Activated naive CD8-positive, alpha-beta T cell treated with anti-CD3 and anti-CD28 coated beads for 36 hours (primary cell): ENCODE data around the gene HDAC4. TPM values are rescaled to one million over a fixed set of nuclear protein-coding genes. Genes with fewer than 3 reads are reported as not detected.

ENCODE experiments used
- DNase-seq: peaks from one replicate; pipeline ENCODE4 v3.0.0; 2021
- H3K27ac Mint-ChIP-seq: one replicate; pipeline ENCODE4 v1.8.0; 2022; ENCODE audit warnings: mild to moderate bottlenecking, moderate library complexity, mixed read lengths
- H3K27me3 Mint-ChIP-seq: one replicate; pipeline ENCODE4 v1.8.0; 2022; ENCODE audit warnings: mild to moderate bottlenecking, mixed read lengths
- H3K36me3 Mint-ChIP-seq: one replicate; pipeline ENCODE4 v1.8.0; 2021; ENCODE audit warnings: mild to moderate bottlenecking, mixed read lengths
- H3K4me1 Mint-ChIP-seq: one replicate; pipeline ENCODE4 v1.8.0; 2021; ENCODE audit warnings: mixed read lengths
- H3K4me3 Mint-ChIP-seq: one replicate; pipeline ENCODE4 v1.8.0; 2022; ENCODE audit warnings: mild to moderate bottlenecking, moderate library complexity, mixed read lengths
- H3K9me3 Mint-ChIP-seq: one replicate; pipeline ENCODE4 v1.8.0; 2022; ENCODE audit warnings: mixed read lengths
- total RNA-seq, 2 experiments: library from RNA; stranded (reverse); gene quantifications; one replicate each; pipeline ENCODE4 v1.2.3, GENCODE V29; 2021

HDAC4 gene
- total RNA-seq, 2 experiments from 2014 or later, result 19.1 to 20.2 TPM

- no peaks in the 10 kb centered on the region for H3K4me1 Mint-ChIP-seq
- H3K27me3 Mint-ChIP-seq, result no peaks in the 10 kb centered on the region
- peaks cover 7% of the 10 kb centered on the region for H3K36me3 Mint-ChIP-seq
- H3K4me3 Mint-ChIP-seq, result no peak overlapping the region
- no peaks in the 10 kb centered on the region for H3K9me3 Mint-ChIP-seq
- no peak overlapping the region for H3K27ac Mint-ChIP-seq
- DNase-seq, result no peak
Observed at GRCh38 chr2:239059854-239060253, 341.0 kb downstream of the HDAC4 start.

GRCh38 chr2:239058766-239059165 is 342.1 kb downstream of the HDAC4 start:
- Mint-ChIP-seq H3K4me3 (no peak overlapping the region), H3K4me1 (no peaks in the 10 kb centered on the region), H3K36me3 (peaks cover 7% of the 10 kb centered on the region), H3K27me3 (no peaks in the 10 kb centered on the region), H3K27ac (no peak overlapping the region), H3K9me3 (no peaks in the 10 kb centered on the region)
- DNase-seq, result no peak

GRCh38 chr2:239057533-239057932 is 343.3 kb downstream of the HDAC4 start:
- Mint-ChIP-seq H3K27ac (no peak overlapping the region), H3K4me3 (no peak overlapping the region), H3K9me3 (no peaks in the 10 kb centered on the region), H3K36me3 (peaks cover 7% of the 10 kb centered on the region), H3K27me3 (no peaks in the 10 kb centered on the region), H3K4me1 (no peaks in the 10 kb centered on the region)
- DNase-seq, result no peak

- Mint-ChIP-seq H3K27ac (no peak overlapping the region), H3K36me3 (peaks cover 8% of the 10 kb centered on the region), H3K4me1 (no peaks in the 10 kb centered on the region), H3K4me3 (no peak overlapping the region), H3K9me3 (no peaks in the 10 kb centered on the region), H3K27me3 (no peaks in the 10 kb centered on the region)
- no peak for DNase-seq
Observed at GRCh38 chr2:239056611-239057010, 344.2 kb downstream of the HDAC4 start.

GRCh38 chr2:239055756-239056493 is 344.9 kb downstream of the HDAC4 start:
- Mint-ChIP-seq H3K27ac (no peak overlapping the region), H3K36me3 (peaks cover 3% of the 10 kb centered on the region), H3K4me3 (no peak overlapping the region), H3K4me1 (no peaks in the 10 kb centered on the region), H3K27me3 (no peaks in the 10 kb centered on the region), H3K9me3 (no peaks in the 10 kb centered on the region)
- no peak for DNase-seq

GRCh38 chr2:239054921-239055320 is 345.9 kb downstream of the HDAC4 start:
- DNase-seq, result no peak
- no peak overlapping the region for H3K4me3 Mint-ChIP-seq
- no peaks in the 10 kb centered on the region for H3K9me3 Mint-ChIP-seq
- H3K27me3 Mint-ChIP-seq, result no peaks in the 10 kb centered on the region
- no peak overlapping the region for H3K27ac Mint-ChIP-seq
- peaks cover 2% of the 10 kb centered on the region for H3K36me3 Mint-ChIP-seq
- no peaks in the 10 kb centered on the region for H3K4me1 Mint-ChIP-seq

- no peak for DNase-seq
- H3K27me3 Mint-ChIP-seq, result no peaks in the 10 kb centered on the region
- no peak overlapping the region for H3K27ac Mint-ChIP-seq
- H3K36me3 Mint-ChIP-seq, result peaks cover 2% of the 10 kb centered on the region
- H3K4me1 Mint-ChIP-seq, result no peaks in the 10 kb centered on the region
- H3K9me3 Mint-ChIP-seq, result no peaks in the 10 kb centered on the region
- no peak overlapping the region for H3K4me3 Mint-ChIP-seq
Observed at GRCh38 chr2:239053801-239054503, 346.9 kb downstream of the HDAC4 start.

- Mint-ChIP-seq H3K9me3 (no peaks in the 10 kb centered on the region), H3K4me1 (no peaks in the 10 kb centered on the region), H3K27me3 (no peaks in the 10 kb centered on the region), H3K36me3 (peaks cover 3% of the 10 kb centered on the region), H3K4me3 (no peak overlapping the region), H3K27ac (no peak overlapping the region)
- no peak for DNase-seq
Observed at GRCh38 chr2:239052798-239053665, 347.8 kb downstream of the HDAC4 start.

GRCh38 chr2:239051891-239052445 is 348.9 kb downstream of the HDAC4 start:
- DNase-seq, result no peak
- Mint-ChIP-seq H3K27me3 (no peaks in the 10 kb centered on the region), H3K27ac (no peak overlapping the region), H3K36me3 (peaks cover 3% of the 10 kb centered on the region), H3K9me3 (no peaks in the 10 kb centered on the region), H3K4me3 (no peak overlapping the region), H3K4me1 (no peaks in the 10 kb centered on the region)

- H3K27me3 Mint-ChIP-seq, result no peaks in the 10 kb centered on the region
- H3K9me3 Mint-ChIP-seq, result no peaks in the 10 kb centered on the region
- peaks cover 3% of the 10 kb centered on the region for H3K36me3 Mint-ChIP-seq
- no peak overlapping the region for H3K4me3 Mint-ChIP-seq
- H3K27ac Mint-ChIP-seq, result no peak overlapping the region
- no peak for DNase-seq
- no peaks in the 10 kb centered on the region for H3K4me1 Mint-ChIP-seq
Observed at GRCh38 chr2:239050252-239050649, 350.6 kb downstream of the HDAC4 start.

GRCh38 chr2:239049421-239050251 is 351.2 kb downstream of the HDAC4 start:
- no peak for DNase-seq
- H3K4me3 Mint-ChIP-seq, result no peak overlapping the region
- H3K36me3 Mint-ChIP-seq, result peaks cover 3% of the 10 kb centered on the region
- no peak overlapping the region for H3K27ac Mint-ChIP-seq
- H3K4me1 Mint-ChIP-seq, result no peaks in the 10 kb centered on the region
- H3K27me3 Mint-ChIP-seq, result no peaks in the 10 kb centered on the region
- H3K9me3 Mint-ChIP-seq, result no peaks in the 10 kb centered on the region

- no peaks in the 10 kb centered on the region for H3K9me3 Mint-ChIP-seq
- H3K4me3 Mint-ChIP-seq, result no peak overlapping the region
- DNase-seq, result no peak
- H3K4me1 Mint-ChIP-seq, result no peaks in the 10 kb centered on the region
- H3K27me3 Mint-ChIP-seq, result no peaks in the 10 kb centered on the region
- no peak overlapping the region for H3K27ac Mint-ChIP-seq
- H3K36me3 Mint-ChIP-seq, result peaks cover 3% of the 10 kb centered on the region
Observed at GRCh38 chr2:239048736-239049135, 352.1 kb downstream of the HDAC4 start.

GRCh38 chr2:239047861-239048260 is 353.0 kb downstream of the HDAC4 start:
- no peak overlapping the region for H3K4me3 Mint-ChIP-seq
- H3K4me1 Mint-ChIP-seq, result no peaks in the 10 kb centered on the region
- H3K27ac Mint-ChIP-seq, result no peak overlapping the region
- peaks cover 3% of the 10 kb centered on the region for H3K36me3 Mint-ChIP-seq
- H3K9me3 Mint-ChIP-seq, result no peaks in the 10 kb centered on the region
- H3K27me3 Mint-ChIP-seq, result no peaks in the 10 kb centered on the region
- DNase-seq, result no peak

- H3K27me3 Mint-ChIP-seq, result no peaks in the 10 kb centered on the region
- no peak overlapping the region for H3K4me3 Mint-ChIP-seq
- H3K36me3 Mint-ChIP-seq, result peaks cover 3% of the 10 kb centered on the region
- no peaks in the 10 kb centered on the region for H3K9me3 Mint-ChIP-seq
- DNase-seq, result no peak
- no peaks in the 10 kb centered on the region for H3K4me1 Mint-ChIP-seq
- no peak overlapping the region for H3K27ac Mint-ChIP-seq
Observed at GRCh38 chr2:239047420-239047819, 353.4 kb downstream of the HDAC4 start.
